HG03442 (cell line): Measurements from ENCODE around the gene PARVA.

Experiments used
- ATAC-seq: cut with Tn5 transposase; IDR thresholded peaks from one replicate; pipeline ENCODE4 v1.9.1; 2021; ENCODE audit warnings: mild to moderate bottlenecking, moderate library complexity; ENCODE audit not compliant: unreplicated experiment

PARVA gene

DNA sequence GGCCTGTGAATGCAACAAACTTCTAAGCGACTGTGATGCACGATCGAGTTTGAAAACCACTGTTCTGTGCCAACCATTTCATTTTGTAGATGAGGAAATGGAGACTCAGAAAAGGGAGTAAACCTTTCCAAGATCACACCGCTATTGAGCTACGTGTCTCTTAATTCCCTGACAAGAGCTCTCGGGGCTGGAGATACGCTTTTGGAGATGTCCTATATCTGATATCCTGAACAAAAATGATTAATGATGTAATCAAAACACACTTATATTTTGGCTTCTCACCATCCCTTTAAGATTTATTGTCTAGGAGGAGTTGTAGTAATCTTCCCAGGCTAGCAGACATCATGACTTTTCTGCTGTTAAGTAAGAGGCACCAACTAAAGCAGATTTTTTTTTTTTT is 1.7 kb upstream of the PARVA start:
- ATAC-seq, result no peak

DNA sequence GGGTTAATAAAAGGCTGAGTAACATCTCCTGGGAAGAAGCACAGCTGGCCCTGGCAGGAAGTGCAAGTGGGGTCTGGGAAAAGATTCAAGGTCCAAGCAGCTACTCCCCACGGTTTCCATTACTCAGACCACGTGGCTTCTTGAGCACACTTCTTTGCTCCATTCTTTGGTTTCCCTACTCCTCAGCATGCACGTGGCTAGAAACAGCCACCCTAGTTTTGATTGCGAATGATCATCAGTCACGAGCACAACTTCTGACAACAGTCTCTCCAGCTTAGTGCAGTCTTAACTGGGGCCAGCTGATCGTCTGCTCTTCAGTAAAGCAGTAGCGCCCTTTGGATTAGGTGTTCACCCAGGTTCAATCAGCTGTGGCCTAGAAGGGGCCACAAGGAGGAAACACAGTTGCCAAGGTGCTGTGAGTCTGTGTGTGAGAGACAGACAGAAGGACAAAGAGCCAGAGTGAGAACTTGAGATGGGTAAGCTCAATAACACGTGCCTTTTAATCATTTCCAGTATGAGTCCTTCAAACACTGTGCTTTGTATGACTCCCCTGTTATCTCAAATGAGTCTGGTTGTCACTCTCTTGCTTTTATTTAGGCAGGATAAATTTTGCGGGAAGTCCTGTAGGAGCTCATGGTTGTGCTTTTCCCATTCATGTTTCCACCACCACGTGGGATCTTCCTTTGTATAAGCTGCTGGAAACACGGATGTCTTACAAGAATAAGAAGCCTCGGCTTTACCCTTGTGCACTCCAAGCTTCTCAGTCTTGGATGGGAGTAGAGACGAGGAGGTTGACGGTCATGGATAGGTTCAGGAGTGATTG is 901 bp upstream of the PARVA start:
- ATAC-seq, result no peak

DNA sequence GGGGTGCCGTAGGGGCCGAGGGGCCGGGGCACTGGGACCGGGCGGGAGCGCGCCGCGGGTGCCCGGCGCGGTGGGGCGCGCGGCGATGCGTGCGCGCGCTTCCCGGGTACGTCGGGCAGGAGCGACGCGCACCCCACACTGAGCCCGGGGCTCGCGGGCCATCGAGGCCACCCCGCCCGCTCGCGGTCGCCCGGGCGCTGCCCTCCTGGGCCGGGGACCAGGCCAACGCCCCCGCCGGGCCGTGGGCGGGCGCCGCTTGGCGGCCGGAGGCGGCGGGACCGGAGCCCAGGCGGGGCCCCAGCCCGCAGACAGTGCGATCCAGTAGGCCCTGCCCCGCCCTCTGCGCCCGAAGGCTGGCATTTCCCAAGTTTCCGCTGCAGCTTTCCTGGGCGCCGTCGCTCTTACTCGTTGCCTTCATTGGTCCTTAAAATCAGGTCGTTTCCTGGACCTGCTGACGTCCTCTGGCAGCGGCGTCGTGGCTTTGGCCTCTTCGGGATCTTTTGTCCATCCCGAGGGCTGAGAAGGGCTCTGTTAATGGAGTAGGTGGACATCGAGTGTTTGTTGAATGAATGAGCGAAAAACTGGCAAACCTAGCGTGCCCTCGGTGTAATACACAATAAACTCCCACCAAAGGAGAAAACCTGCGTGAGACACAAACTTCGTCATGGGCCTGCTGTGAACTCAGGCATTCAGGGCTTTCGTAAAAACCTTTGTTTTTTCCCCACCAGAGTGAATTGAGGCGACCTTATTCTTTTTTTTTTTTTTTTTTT is 638 bp downstream of the PARVA start:
- no peak for ATAC-seq

DNA sequence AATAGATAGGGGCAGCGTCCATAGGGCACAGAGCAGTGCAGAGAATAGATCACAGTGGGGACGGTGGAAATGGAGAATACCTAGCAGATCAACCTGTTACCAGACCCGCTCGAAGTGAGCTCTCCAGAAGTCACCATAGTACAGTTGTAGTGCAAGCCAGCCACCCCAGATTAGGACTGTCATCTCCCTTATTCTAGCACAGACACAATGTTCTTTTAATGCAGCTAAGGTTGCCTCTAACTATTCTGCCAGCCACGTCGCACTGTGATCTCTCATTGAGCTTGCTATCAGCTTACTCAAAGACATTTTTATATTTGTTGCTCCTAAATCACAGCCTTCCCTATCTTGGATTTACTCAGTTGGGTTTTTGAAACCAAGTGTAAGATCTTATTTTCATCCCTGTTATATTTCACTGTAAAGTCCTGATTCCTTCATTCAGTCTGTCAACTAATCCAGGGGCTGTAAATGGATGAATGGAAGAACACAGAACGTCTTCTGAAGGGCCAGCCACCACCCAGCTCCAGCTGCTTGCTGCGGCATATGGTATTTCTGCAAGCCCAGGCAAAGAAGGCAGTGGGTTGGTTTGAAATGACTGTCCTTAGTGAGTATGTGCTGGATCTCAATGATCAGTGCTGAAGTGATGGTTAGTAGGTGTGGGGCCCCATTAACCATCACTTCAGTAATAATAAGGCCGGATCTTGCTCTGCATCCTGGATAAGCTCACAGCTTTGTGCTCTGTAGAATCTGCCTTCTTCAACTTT is 3.4 kb downstream of the PARVA start:
- no peak for ATAC-seq

DNA sequence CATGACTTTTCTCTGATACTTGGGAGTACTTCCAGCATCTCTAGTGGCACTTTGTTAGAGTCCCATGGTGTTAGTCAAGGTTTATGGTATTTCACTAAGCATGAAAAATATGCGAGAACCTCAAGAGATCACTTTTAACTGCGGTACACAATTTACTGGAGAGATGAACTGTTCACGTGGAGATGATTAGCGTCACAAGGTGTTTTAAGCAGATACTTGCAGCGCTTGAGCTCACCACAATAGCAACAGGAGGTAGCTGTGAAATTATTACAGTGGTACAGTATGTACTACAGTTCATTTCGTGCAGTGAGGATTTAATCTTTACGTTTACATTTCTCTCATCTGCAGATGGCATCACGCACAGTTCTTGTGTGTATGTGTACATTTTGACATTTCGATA is 4.5 kb downstream of the PARVA start:
- ATAC-seq, result no peak

DNA sequence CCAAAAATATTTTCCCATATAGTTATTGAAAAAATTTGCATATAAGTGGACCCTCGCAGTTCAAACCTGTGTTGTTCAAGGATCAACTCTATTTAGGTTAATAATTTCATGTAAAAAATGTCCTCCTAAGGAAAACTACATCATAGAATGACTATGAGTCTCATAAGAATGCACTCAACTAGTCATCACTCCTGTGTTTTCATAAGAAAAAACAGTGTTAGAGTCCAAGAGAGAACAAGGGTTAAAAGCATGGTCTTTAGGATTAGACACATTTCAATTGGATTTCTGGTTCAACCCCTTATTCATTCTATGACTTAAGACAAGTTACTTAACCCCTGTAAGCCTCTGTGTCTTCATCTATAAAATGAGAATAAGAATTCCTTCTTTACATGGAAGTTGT is 5.1 kb downstream of the PARVA start:
- ATAC-seq, result no peak

DNA sequence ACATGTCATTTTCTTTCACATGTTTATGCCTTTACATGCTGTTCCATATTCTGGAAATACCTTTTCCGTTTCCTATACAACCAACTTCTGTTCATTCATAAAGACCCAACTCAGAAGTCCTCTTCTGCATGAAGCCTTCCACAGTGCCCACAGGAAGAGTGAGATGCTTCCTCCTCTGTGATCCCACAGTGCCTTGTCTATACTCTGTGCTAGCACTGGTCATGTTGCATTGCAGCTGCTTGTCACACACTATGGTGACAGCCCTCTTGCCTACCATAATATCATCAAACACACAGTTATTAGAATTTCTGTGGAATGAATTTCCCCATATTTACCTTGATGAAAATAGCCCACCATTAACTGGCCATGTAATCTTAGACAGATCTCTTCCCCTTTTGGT is 8.9 kb downstream of the PARVA start:
- ATAC-seq, result no peak

DNA sequence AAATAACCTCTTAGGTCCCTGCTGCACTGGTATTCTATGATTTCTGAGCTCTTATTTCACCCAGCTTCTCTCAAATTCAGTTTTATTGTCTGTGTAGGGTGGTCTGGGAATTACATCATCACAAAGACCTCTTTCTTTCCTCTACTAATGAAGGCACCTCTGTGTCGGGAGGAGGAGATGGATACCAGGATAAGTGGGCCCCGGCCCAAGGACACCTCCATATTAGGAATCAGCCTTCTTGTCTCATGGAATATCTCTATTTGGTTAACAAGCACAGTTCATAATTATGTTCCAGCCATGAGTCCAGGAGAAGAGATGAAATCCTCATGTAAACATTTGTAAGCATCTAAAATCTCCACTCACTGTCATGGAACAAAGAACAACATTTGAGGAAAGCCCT is 9.4 kb downstream of the PARVA start:
- no peak for ATAC-seq

DNA sequence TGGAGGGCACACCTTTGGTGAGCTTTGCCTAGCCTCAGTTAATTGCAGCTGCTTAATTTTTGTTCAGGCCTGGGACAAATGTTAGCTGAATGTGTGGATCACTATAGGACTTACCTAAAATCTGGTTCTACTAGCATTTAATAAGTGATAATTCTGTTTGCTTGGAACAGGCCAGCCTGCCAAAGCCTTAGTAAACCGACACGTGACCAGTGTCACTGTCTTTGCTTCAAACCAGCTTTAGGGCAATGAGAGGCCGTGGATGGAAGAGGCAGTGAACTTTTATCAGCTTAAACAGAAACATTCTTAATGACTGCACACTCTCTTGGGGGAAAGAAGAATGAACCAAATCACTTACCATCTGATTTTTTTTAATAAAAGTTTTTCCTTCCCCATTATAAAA is 10.8 kb downstream of the PARVA start:
- no peak for ATAC-seq

DNA sequence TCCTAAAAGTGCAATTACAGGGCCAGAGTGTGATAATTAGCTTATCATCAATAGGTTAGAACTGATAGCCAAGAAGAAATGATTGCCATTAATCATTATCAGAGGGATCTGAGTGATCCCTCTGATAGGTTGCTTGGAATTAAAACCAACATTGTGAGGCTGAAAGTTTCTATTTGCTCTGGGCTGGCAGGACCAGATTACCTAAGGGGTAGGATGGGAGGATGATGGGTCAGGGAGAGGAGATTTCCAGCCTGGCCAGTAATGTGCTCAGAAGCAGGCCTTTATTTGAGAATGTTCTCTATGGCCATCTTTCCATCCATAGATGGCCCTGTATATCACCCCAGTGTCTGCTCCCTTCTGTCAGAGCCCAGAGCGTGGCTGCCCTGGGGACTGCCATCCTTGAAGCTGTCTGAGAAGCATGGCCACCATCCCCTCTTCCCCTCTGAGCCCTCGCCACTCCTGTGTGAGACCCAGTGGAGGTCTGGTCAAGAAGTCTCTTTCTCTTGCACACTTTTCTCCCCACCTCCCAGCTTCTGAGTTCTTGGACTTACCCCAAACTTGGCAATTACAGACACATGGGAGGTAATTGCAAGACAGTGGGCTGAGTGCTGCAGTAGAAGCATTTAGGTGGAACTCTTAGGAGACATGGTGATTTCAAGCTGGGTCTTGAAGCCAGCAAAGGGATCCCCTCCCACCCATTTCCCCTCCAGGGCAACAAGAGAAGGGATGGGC is 11.7 kb downstream of the PARVA start:
- ATAC-seq, result no peak

DNA sequence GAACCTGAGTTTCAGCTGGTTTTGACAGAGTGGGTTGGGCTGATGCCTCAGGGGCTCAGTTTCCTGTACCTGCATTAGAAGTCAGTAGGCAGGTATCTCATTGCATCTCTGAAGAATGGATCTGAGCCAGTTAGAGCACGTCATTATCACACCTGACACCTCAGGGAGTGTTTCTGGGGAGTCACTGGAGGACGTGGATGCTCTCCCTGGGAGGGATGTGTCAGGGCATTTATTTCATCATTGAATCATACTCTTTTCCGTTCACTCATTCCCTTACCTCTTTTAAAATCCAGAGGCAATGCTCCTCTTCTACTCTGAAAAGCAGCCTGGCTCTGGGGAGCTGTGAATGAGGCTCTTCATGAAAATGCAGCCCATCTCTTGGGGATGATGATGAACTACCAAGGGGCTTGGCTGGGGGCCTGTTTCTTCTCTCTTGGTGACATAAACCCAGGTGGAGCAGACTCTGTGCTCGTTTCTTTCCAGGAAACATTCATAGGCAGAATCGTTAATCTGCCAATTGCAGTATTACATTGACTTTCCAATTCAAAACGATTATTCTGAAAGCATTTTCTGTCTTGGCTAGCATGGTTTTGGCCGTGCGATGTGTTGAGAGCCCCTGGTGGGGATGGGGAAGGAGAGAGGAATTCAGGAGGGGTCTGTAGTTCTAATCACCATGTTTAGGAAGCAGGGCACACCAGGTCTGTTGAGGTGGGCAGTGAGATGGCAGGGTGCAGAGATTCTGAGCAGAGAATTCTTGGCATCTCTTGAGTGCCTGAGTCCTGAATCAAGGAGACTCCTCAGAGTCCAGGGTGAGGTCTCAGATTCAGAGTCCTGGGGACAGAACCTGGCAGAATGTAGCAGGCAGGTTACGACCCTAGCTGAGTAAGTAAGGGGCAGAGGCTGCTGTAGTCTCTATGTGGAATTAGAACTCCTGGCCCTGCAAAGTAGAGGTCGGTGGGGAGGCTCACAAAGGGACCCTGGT is 12.6 kb downstream of the PARVA start:
- no peak for ATAC-seq

DNA sequence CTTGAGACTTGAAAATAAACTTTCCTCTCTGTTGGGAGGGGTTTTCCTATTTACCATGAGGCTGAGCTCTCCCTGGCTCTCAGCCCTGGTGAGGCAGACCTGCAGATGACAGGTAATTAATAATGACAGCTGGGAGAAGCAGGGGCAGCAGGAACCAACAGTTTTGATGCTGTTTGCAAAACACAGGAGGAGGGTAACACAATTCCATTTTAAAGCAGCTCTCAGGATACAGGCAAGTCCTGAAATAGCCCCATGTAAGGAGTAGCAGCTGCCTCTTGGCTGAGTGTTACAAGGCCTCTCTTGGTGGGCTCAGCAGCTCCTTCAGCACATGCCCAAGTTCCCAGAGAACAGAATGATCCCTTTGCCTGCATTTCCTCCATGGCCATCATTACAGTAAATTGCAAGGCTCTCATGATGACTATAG is 13.3 kb downstream of the PARVA start:
- no peak for ATAC-seq

DNA sequence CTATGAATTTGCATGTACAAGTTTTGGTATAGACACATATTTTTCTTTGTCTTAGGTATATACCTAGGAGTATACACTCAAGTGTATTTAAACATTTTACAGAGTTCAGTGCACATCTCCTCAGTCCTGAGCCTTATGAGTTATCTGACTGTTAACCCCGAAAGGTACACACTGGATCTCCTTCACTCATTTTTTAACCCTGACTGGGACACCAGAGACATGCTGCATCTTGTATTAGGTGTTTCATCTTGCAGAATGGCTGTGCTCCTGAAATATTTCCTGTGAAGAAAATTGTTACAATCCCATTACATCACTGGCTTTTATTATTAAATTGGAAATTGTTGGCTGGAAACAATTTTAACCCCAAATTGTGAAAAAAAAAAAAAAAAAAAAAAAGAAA is 15.3 kb downstream of the PARVA start:
- ATAC-seq, result no peak

DNA sequence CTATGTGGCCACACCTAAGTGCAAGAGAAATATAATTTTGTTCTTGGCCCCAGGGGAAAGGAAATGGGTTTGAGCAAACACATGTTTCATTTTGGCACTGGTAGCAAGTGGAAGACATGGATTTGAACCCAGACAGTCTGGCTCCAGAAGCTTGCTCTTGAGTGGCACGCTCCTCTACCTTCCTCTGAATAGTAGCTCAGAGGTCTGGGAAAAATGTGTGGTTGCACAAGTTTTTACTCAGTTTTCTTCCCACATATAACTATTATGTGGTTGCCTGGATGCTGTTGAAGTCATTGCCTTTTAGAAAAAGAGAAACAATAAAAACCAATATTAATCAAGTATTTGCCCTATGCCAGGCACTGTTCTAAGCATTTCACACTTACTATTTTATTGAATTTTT is 16.3 kb downstream of the PARVA start:
- no peak for ATAC-seq

DNA sequence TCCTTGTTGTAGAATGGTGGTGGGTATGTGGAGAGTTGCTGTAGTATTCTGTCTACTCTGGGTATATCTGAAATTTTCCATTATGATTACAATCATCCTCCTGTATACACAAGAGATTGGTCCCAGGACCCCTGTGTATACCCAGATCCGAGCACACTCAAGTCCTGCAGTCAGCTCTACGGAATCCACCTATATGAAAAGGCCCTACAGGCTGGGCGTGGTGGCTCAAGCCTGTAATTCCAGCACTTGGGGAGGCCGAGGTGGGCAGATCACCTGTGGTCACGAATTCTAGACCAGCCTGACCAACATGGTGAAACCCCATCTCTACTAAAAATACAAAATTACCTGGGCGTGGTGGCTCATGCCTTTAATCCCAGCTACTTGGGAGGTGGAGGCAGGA is 17.2 kb downstream of the PARVA start:
- no peak for ATAC-seq

DNA sequence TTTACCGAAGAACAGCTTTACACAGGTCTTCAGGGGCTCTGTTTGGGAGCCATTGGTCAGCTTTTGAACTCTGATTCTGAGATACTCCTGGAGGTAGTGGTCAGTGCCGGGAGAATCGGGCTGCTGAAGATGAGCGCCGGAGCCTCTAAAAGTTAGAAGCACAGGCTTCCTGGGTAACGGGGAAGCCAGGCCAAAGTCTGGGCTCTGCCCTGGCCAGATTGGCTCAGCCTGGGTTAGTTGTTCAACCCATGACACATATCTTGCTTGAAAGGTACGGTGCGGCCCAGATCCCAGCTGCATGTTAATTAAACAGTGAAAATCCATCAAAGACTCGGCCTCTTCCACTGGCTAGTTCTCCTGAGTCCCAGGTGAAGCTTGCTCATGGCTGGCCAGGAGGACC is 18.0 kb downstream of the PARVA start:
- ATAC-seq, result no peak

DNA sequence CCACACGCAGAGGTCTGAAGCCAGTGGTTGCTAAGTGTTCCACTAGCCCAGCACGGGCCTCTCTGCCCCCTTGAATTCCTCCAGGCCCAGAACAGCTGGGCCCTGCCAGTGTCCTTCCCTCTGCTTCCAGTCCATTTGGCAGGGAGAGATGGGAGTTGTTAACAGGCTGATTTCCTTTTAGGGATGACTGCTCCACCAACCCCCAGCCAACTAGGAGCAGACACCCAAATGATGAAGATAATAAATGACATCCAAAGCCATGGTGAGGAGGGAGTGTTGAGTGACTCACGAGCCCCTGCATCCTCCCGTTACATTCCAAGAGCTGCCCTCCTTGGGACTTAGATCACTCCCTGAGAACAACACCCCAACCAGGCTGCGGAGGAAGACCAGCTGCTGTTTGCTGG is 20.6 kb downstream of the PARVA start:
- ATAC-seq, result no peak

DNA sequence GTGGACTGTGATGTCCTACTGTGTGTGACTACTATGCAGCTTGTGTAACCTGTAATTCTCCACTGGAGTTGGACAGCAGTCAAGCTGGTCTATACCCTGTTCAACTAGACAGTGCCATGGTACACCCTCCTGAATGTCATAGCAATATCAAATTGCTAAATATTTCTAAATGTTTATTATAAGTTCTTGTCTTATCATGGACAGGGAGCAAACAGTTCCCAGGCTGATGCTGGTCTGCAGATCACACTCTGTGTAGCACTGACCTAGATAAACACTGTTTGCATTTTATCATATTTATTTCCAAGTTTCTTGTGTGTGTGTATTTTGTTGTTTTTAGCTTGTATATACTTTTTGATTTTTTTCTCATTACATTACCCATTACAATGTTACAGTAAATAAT is 22.0 kb downstream of the PARVA start:
- ATAC-seq, result no peak

DNA sequence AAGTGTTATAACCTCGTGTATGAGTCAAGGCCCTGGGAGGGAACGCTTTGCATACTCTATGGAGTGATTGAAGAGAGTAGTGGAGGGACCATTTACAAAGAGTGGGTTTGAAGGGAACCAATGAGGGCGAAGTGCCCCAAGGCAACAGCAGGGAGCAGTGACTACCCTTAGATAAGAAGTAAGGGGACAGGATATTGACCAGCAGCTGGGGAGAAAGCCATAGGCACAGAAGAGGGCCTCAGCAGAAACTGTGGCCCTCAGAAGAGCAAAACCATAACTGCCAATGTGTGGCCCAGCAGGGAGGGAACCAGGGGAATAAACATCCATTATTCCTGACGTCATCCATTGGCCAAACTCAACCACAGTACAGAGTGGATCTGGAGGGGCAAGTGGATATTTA is 24.7 kb downstream of the PARVA start:
- no peak for ATAC-seq

DNA sequence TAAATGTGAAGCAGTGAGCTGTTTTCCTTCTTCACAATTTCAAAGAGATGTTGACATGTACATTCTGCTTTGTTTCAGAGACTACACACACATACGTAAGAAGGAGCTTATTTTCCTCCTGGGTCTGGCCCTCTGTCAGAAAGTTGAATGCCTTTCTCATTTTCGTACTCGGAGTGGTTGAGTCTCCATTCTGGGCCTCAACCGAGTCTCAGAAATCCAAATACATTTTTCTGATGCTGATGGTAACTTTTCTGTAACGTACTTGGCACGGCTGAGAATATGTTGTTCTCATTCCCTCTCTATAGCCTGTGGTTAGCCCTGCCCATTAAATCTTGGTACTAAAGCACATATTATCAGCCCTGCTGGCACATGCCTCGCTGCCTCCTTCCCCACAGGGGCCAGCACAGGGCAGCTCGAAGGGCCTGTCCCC is 25.3 kb downstream of the PARVA start:
- ATAC-seq, result no peak
